ENCODE data around the gene SCN1A. TPM values are rescaled to one million over a fixed set of nuclear protein-coding genes. Genes with fewer than 3 reads are reported as not detected.

SCN1A gene
- total and polyA plus RNA-seq, 2 of the 13 experiments (the other 11 are each of a cell fraction or from before 2014, with no cell fraction given) = 19.9 to 39.4 TPM

DNA sequence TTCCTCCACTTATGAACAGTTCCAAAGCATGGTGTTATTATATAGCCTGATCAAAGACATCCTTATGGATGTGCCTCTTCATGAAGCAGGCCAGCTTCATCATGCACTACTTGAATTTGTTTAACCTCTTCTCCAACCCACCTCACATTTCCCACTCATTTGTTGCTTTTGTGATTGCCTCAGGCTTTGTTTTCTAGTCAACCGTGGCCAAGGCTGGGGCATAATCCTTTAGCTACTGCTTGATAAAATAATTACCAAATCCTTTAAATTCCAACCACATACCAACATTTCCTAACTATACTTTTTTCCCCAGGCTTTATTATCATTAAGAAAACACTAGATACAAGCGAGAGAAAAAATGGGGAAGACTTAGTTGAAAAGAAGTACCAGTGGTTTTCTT lies 39.6 kb upstream of the SCN1A start:
- no peaks in the 10 kb centered on the region for H3K79me2 ChIP-seq (ENCODE audit: insufficient read depth, low read length)
- whole genome bisulfite sequencing (ENCODE audit: low lambda C conversion rate) = 80% methylated on average over 2 of the region's 2 CpGs

More for the DNA sequence above, 39.6 kb upstream of the SCN1A start:
- no peaks in the 10 kb centered on the region for H3K36me3 ChIP-seq (replicated peaks in 1 of 2; ENCODE audit: control insufficient read depth in 1 of 2, insufficient read depth in 2 of 2, low read length in 2 of 2)
- no peak overlapping the region for H3K4me2 ChIP-seq (ENCODE audit: low read depth, low read length)
- intact Hi-C loops (cut with micrococcal nuclease; ENCODE audit: unreplicated experiment) = no loop called here
- H2AFZ ChIP-seq (ENCODE audit: low read length) = peak overlapping the region; percentile 85
- POLR2A ChIA-PET = interaction anchor here (0.9 kb wide), 1 partner anchor 33 kb away, joined by 4 read pairs; no protein-coding TSS in a partner anchor
- CTCF ChIA-PET (ENCODE audit: low intra/inter-chr PET ratio, low total read pairs) = no interaction called here
- in situ Hi-C loops (cut with HindIII; ENCODE audit: extremely low pct_ligation_motif_present, low pct_unique_long_range_greater_than_20kb) = no loop called here
- DNase-seq (ENCODE audit: low spot score) (no peak), ATAC-seq (no peak), FAIRE-seq (no peak)
- no peak overlapping the region for H3K27ac ChIP-seq (ENCODE audit: extremely low read length, insufficient read depth, low read length)
- H3K4me3 ChIP-seq (replicated peaks in 1 of 3; ENCODE audit: insufficient read depth in 1 of 3, low read depth in 2 of 3, low read length in 3 of 3) = no peak overlapping the region
- H4K20me1 ChIP-seq (ENCODE audit: insufficient read depth, low read length) = no peaks in the 10 kb centered on the region
- no peaks in the 10 kb centered on the region for H3K9me3 ChIP-seq (ENCODE audit: low read length)
- no peaks in the 10 kb centered on the region for H3K27me3 ChIP-seq (ENCODE audit: control insufficient read depth in 1 of 2, insufficient read depth in 2 of 2, low read length in 2 of 2)
- TF ChIP-seq RBFOX2 (IDR thresholded peaks at IDR 0.05; ENCODE audit: low read depth, low read length) = no peak
- TF ChIP-seq, protein P1, sequence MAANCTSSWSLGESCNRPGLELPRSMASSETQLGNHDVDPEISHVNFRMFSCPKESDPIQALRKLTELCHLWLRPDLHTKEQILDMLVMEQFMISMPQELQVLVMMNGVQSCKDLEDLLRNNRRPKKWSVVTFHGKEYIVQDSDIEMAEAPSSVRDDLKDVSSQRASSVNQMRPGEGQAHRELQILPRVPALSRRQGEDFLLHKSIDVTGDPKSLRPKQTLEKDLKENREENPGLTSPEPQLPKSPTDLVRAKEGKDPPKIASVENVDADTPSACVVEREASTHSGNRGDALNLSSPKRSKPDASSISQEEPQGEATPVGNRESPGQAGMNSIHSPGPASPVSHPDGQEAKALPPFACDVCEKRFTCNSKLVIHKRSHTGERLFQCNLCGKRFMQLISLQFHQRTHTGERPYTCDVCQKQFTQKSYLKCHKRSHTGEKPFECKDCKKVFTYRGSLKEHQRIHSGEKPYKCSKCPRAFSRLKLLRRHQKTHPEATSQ (CRISPR knock-in tag; IDR thresholded peaks at IDR 0.05; ENCODE audit: borderline replicate concordance) = no peak
- no peak for TF ChIP-seq NFKBIZ (CRISPR knock-in tag; IDR thresholded peaks at IDR 0.05)
- TF ChIP-seq, protein P2, sequence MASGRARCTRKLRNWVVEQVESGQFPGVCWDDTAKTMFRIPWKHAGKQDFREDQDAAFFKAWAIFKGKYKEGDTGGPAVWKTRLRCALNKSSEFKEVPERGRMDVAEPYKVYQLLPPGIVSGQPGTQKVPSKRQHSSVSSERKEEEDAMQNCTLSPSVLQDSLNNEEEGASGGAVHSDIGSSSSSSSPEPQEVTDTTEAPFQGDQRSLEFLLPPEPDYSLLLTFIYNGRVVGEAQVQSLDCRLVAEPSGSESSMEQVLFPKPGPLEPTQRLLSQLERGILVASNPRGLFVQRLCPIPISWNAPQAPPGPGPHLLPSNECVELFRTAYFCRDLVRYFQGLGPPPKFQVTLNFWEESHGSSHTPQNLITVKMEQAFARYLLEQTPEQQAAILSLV (CRISPR knock-in tag; IDR thresholded peaks at IDR 0.05; ENCODE audit: borderline replicate concordance) = no peak
- TF ChIP-seq SAP130 (CRISPR knock-in tag; IDR thresholded peaks at IDR 0.05; ENCODE audit: low read depth) = no peak
- TF ChIP-seq NRL (CRISPR knock-in tag; IDR thresholded peaks at IDR 0.05; ENCODE audit: borderline replicate concordance) = no peak
- no peak for TF ChIP-seq ZNF382 (CRISPR knock-in tag; IDR thresholded peaks at IDR 0.05; ENCODE audit: borderline replicate concordance)
- TF ChIP-seq MLLT10 (CRISPR knock-in tag; IDR thresholded peaks at IDR 0.05) = no peak
- TF ChIP-seq, protein P3, sequence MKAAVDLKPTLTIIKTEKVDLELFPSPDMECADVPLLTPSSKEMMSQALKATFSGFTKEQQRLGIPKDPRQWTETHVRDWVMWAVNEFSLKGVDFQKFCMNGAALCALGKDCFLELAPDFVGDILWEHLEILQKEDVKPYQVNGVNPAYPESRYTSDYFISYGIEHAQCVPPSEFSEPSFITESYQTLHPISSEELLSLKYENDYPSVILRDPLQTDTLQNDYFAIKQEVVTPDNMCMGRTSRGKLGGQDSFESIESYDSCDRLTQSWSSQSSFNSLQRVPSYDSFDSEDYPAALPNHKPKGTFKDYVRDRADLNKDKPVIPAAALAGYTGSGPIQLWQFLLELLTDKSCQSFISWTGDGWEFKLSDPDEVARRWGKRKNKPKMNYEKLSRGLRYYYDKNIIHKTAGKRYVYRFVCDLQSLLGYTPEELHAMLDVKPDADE (CRISPR knock-in tag; IDR thresholded peaks at IDR 0.05) = no peak
- TF ChIP-seq, protein P4, sequence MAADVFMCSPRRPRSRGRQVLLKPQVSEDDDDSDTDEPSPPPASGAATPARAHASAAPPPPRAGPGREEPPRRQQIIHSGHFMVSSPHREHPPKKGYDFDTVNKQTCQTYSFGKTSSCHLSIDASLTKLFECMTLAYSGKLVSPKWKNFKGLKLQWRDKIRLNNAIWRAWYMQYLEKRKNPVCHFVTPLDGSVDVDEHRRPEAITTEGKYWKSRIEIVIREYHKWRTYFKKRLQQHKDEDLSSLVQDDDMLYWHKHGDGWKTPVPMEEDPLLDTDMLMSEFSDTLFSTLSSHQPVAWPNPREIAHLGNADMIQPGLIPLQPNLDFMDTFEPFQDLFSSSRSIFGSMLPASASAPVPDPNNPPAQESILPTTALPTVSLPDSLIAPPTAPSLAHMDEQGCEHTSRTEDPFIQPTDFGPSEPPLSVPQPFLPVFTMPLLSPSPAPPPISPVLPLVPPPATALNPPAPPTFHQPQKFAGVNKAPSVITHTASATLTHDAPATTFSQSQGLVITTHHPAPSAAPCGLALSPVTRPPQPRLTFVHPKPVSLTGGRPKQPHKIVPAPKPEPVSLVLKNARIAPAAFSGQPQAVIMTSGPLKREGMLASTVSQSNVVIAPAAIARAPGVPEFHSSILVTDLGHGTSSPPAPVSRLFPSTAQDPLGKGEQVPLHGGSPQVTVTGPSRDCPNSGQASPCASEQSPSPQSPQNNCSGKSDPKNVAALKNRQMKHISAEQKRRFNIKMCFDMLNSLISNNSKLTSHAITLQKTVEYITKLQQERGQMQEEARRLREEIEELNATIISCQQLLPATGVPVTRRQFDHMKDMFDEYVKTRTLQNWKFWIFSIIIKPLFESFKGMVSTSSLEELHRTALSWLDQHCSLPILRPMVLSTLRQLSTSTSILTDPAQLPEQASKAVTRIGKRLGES (CRISPR knock-in tag; IDR thresholded peaks at IDR 0.05; ENCODE audit: borderline replicate concordance) = no peak
- no peak for TF ChIP-seq BORCS8-MEF2B (CRISPR knock-in tag; IDR thresholded peaks at IDR 0.05)
- no peak for TF ChIP-seq ZNF607 (CRISPR knock-in tag; IDR thresholded peaks at IDR 0.05; ENCODE audit: borderline replicate concordance)
- H3K9ac ChIP-seq (ENCODE audit: insufficient read depth, low read depth, low read length) = no peak overlapping the region
- no TSS peak for BruUV-seq (replicated peaks)
- H3K4me1 ChIP-seq (ENCODE audit: insufficient read depth, low read length) = peaks cover 23% of the 10 kb centered on the region
